Heart right ventricle (tissue), 16 donors: ENCODE results near the gene BDKRB2. TPM values are rescaled to one million over a fixed set of nuclear protein-coding genes. Genes with fewer than 3 reads are reported as not detected.

ENCODE experiments used
- ATAC-seq, 8 donors: fragments of 200-7000 bp; cut with Tn5 transposase; one replicate each; pipeline ENCODE4 v1.9.1; 2020; ENCODE audit warnings: mild to moderate bottlenecking in 8 of 8, moderate library complexity in 8 of 8, moderate number of reproducible peaks in 1 of 8
- DNase-seq, 2 donors: peaks; one replicate each; pipeline ENCODE4 v3.0.0-alpha.2; 2020
- H3K27ac ChIP-seq, 10 donors: fragments of 200-600 bp; sonication (generic) in 2 of 10; one replicate each; pipeline versions ENCODE4 v1.5.0 to v1.8.0; 2020 to 2022; ENCODE audit warnings: mild to moderate bottlenecking in 3 of 10
- H3K27me3 ChIP-seq, 7 donors: fragments of 200-600 bp; one replicate each; pipeline ENCODE4 v1.8.0; 2021 to 2022; ENCODE audit warnings: mild to moderate bottlenecking in 2 of 7
- H3K36me3 ChIP-seq, 9 donors: fragments of 200-600 bp; sonication (generic) in 1 of 9; one replicate each; pipeline versions ENCODE4 v1.5.0 to v1.8.0; 2020 to 2022; ENCODE audit warnings: mild to moderate bottlenecking in 2 of 9
- H3K4me1 ChIP-seq, 9 donors: fragments of 200-600 bp; sonication (generic) in 1 of 9; one replicate each; pipeline versions ENCODE4 v1.5.0 to v1.8.0; 2020 to 2022; ENCODE audit warnings: mild to moderate bottlenecking in 4 of 9
- H3K4me3 ChIP-seq, 10 donors: fragments of 200-600 bp; sonication (generic) in 2 of 10; one replicate each; pipeline versions ENCODE4 v1.5.0 to v1.8.0; 2020 to 2022; ENCODE audit warnings: mild to moderate bottlenecking in 7 of 10, moderate library complexity in 2 of 10
- H3K9me3 ChIP-seq, 11 donors: fragments of 200-600 bp in 10 of 11; sonication (generic) in 2 of 11; one replicate each; pipeline versions ENCODE4 v1.5.0 to v1.8.0; 2013 to 2022; ENCODE audit warnings: mild to moderate bottlenecking in 2 of 11, control low read depth in 1 of 11, moderate library complexity in 1 of 11
- WGBS, 2 donors: extraction: QIAGEN DNeasy Blood & Tissue Kit; methylation state at CpG; one replicate each; pipeline ENCODE4 v1.1.7; 2013; ENCODE audit warnings: inconsistent platforms in 1 of 2; 5-methylcytosine and 5-hydroxymethylcytosine counted together
- intact Hi-C, 10 donors: fragments of 100-400 bp; cut with DNase I; formaldehyde crosslinking; loops; one replicate each; pipeline versions ENCODE4 v1.11.1 to v1.14.2; 2022
- polyA plus RNA-seq, 2 donors: library from polyadenylated mRNA; stranded (reverse); fragments of 200-250 nt; gene quantifications; one replicate each; pipeline ENCODE4 v1.2.3, GENCODE V29; 2013
- total RNA-seq, 10 donors: library from RNA; stranded (reverse); fragmentation: NEBNext Ultra II Directional in 3 of 10; extraction: Animal tissue kit (Norgen Biotek cat#: 25700) in 3 of 10; gene quantifications; one replicate each; pipeline versions ENCODE4 v1.2.1 to v1.2.4, GENCODE V29; 2021 to 2023
- TF ChIP-seq, protein P1 (sequence below), 9 donors: fragments of 200-600 bp; sonication (generic) in 2 of 9; IDR thresholded peaks; one replicate each; pipeline versions ENCODE4 v1.5.0 to v1.8.0; 2021 to 2022; ENCODE audit warnings: antibody characterized with exemption in 9 of 9, mild to moderate bottlenecking in 5 of 9, moderate library complexity in 1 of 9
- donor health status: Arrhythmogenic right ventricular cardiomyopathy.
- donor health status: ischemic (EF 13 %, LVEDD 7.1; RV severe dilation, severe dysfunction).
- donor health status: healthy with polysubstance abuse.
- donor health status: DM: no; HTN: yes; CAD: no.
- donor health status: DM: no; HTN: no; CAD: no.
- donor health status: ischemic (EF 25% LVEDD 6.9; RV normal size, moderate dysfunction).
- donor health status: ischemic (EF 25% LVEDD 5.7; RV mildly dilated, moderate dysfunction).
- donor health status: healthy.
- donor health status: DM: yes; HTN: yes; CAD: no.
- donor health status: Ischemic cardiomyopathy.
- donor health status: ischemic (EF 35%, LVEDD 5.7; RV mildly dilated, moderate dysfunction).
- donor health status: nonischemic (EF 11% LVEDD 7.7; RV severe dilation, severe dysfunction).
- donor health status: DM: yes; HTN: yes; CAD: no.
- donor health status: PGD.
- donor health status: ischemic (EF 29% LVEDD 5.4; RV normal size, mild dysfunction).
- donor health status: nonischemic (EF 23%, LVEDD 6.1; RV moderate dilation, normal function).

The BDKRB2 gene
- total and polyA plus RNA-seq, 12 donors: 0.19 to 3.6 (median 0.59) TPM

DNA sequence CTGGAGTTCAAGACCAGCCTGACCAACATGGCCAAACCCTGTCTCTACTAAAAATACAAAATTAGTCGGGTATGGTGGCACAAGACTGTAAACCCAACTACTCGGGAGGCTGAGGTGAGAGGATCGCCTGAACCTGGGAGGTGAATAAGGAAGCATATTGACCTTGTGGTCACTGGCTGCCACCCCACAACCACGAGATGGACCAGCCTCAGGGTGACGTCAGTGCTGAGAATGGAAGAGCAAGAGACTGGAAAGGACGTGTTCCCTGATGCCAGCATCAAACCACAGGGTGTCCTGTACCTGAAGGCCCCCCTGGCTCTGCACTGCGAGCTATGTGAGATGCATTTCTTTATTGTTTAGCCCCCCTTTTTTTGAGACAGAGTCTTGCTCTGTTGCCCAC is 45.9 kb upstream of the BDKRB2 start:
- intact Hi-C loops: no loop called here
- TF ChIP-seq, protein P1, sequence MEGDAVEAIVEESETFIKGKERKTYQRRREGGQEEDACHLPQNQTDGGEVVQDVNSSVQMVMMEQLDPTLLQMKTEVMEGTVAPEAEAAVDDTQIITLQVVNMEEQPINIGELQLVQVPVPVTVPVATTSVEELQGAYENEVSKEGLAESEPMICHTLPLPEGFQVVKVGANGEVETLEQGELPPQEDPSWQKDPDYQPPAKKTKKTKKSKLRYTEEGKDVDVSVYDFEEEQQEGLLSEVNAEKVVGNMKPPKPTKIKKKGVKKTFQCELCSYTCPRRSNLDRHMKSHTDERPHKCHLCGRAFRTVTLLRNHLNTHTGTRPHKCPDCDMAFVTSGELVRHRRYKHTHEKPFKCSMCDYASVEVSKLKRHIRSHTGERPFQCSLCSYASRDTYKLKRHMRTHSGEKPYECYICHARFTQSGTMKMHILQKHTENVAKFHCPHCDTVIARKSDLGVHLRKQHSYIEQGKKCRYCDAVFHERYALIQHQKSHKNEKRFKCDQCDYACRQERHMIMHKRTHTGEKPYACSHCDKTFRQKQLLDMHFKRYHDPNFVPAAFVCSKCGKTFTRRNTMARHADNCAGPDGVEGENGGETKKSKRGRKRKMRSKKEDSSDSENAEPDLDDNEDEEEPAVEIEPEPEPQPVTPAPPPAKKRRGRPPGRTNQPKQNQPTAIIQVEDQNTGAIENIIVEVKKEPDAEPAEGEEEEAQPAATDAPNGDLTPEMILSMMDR (IDR thresholded peaks at IDR 0.05): no peak
- no peak for DNase-seq
- Histone ChIP-seq H3K27me3 (peaks cover 0 to 4% (median 0%) of the 10 kb centered on the region in 7 donors), H3K4me1 (no peaks in the 10 kb centered on the region), H3K4me3 (no peak overlapping the region), H3K36me3 (no peaks in the 10 kb centered on the region), H3K27ac (no peak overlapping the region), H3K9me3 (peaks cover 0 to 5% (median 0%) of the 10 kb centered on the region in 11 donors)
- WGBS, 2 donors: 88 to 89% methylated on average over 7 of the region's 7 CpGs
- no peak for ATAC-seq

DNA sequence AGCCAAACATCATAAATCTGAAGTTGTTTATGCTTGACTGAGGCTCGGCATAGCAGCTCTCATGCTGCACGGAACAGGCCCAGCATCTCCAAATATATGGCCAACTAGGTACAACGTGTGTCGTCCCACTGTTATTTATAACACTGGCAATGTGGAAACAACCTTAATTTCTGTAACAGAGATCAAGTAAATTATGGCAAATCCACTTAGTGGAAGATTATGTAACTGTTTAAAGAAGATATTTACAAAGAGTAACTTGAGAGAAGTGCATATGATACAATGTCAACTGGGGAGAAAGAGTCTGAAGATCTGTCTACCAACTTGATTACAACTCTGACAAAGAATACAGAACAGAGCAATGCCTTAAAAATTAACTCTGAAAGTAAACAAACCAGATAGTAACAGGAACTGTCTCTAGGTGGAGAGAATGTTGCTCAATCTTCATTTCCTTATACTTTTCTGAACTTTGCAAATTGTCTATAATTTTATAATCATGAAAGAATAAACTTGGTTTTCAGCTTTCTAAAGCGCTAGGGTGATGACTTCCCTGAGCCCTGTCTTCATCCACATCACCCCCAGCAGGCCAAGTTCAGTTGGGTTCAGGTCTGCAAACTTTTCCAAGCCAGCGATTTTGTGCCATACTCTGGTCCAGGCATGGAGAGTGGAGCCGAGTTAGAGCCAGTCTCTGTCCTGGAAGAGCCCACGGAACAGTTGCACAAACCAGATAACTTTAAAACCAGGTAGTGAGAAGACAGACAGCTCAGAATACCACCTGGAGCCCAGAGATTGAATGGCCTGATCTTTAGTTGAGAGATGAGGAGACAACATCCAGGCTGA is 44.3 kb upstream of the BDKRB2 start:
- H3K4me3 ChIP-seq: no peak overlapping the region
- peaks cover 0 to under 1% (median 0%) of the 10 kb centered on the region in 11 donors for H3K9me3 ChIP-seq
- no peak for ATAC-seq
- TF ChIP-seq, protein P1 (IDR thresholded peaks at IDR 0.05): no peak
- H3K4me1 ChIP-seq: no peaks in the 10 kb centered on the region
- no peaks in the 10 kb centered on the region for H3K36me3 ChIP-seq
- no peak for DNase-seq
- WGBS, 2 donors: 93 to 94% methylated on average over 8 of the region's 8 CpGs
- intact Hi-C loops: no loop called here
- peaks cover 0 to 4% (median 0%) of the 10 kb centered on the region in 7 donors for H3K27me3 ChIP-seq
- H3K27ac ChIP-seq: no peak overlapping the region

DNA sequence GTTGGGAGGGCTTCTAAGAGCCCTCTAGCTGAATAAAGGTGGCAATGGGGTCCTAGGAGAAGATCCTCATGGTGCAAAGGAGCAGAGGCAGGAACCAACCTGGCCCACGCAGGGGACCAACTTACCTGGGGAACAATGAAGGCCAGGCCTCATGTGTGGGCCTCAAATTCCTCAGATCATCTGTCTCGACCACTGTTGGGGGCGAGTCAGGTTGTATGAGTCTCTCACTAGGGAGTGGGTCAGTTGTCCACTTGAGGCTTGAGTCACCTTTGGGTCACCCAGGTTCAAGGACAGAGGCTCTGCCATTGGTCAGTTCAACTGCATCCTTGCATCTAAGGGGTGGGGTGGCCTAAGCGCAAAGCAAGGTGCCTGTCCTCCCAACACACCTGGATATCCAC is 43.7 kb upstream of the BDKRB2 start:
- Histone ChIP-seq H3K27ac (no peak overlapping the region), H3K9me3 (no peaks in the 10 kb centered on the region), H3K36me3 (no peaks in the 10 kb centered on the region), H3K27me3 (peaks cover 0 to 7% (median 0%) of the 10 kb centered on the region in 7 donors), H3K4me1 (no peaks in the 10 kb centered on the region), H3K4me3 (no peak overlapping the region)
- intact Hi-C loops: no loop called here
- DNase-seq (no peak), ATAC-seq (no peak)
- 95 to 96% methylated on average over 4 of the region's 4 CpGs for WGBS, 2 donors
- TF ChIP-seq, protein P1 (IDR thresholded peaks at IDR 0.05): no peak

DNA sequence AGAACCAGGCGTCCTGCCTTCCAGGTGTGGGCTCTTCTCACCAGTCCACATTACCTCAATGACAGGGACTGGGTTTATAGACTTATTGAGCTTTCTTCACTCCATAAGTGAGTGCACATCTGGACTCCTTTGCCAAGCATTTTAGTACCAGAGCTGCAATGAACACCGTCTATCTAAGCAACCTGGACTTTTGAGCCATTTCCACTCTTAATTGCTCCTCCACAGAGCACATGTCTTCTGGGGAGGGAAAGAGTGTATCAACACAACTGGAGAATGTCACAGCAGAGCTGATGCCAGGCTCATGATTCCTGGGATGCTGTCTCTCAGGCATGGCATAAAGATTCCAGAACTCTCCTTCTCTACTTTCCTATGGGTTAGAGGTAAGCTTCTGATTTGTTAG is 43.0 kb upstream of the BDKRB2 start:
- TF ChIP-seq, protein P1 (IDR thresholded peaks at IDR 0.05): no peak
- H3K27me3 ChIP-seq: peaks cover 0 to 8% (median 0%) of the 10 kb centered on the region in 7 donors
- H3K27ac ChIP-seq: no peak overlapping the region
- ATAC-seq (no peak), DNase-seq (no peak)
- H3K36me3 ChIP-seq: no peaks in the 10 kb centered on the region
- no peak overlapping the region for H3K4me3 ChIP-seq
- intact Hi-C loops: no loop called here
- no peaks in the 10 kb centered on the region for H3K4me1 ChIP-seq
- WGBS, 2 donors: 83 to 85% methylated on average over 2 of the region's 2 CpGs
- H3K9me3 ChIP-seq: no peaks in the 10 kb centered on the region
